Dedifferentiated amniotic fluid mesenchymal stem cell (primary cell): ENCODE data around the gene TRAF3.
"Not testable (repeated sequence)": the region's sequence is repeated elsewhere in the genome, so short reads cannot be mapped to it uniquely, and the experiment has no call there.

ENCODE experiments used
- DNase-seq: peaks from one replicate; pipeline ENCODE4 v3.0.0-alpha.2; 2016; ENCODE audit errors: extremely low spot score

The TRAF3 gene

DNA sequence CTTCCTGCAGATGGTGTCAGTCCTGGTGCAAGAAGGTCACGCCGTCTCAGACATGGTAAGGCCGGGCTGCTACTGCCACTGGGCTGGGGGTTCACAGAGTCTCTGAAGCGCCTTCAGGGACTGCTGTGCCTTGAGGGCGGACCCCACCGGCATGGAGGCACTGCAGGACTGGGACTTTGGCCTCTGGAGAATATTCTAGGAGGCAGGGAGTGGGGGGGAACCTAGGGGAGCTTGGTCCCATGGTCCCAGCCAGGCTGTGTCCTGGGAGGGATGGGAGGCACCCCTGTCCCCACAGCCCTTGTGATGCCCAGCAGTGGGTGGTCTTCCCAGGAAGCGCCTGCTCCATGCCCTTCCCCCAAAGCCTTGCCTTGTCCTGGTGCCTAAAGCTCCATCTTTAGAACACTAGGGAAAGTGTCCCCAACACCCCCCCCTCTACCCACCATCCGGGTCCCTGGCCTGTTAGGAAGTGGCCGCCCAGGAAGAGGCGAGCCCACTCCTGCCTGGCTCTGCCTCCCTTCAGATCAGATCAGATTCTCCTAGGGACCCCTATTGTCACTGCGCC lies 146.8 kb downstream of the TRAF3 start:
- no peak for DNase-seq

DNA sequence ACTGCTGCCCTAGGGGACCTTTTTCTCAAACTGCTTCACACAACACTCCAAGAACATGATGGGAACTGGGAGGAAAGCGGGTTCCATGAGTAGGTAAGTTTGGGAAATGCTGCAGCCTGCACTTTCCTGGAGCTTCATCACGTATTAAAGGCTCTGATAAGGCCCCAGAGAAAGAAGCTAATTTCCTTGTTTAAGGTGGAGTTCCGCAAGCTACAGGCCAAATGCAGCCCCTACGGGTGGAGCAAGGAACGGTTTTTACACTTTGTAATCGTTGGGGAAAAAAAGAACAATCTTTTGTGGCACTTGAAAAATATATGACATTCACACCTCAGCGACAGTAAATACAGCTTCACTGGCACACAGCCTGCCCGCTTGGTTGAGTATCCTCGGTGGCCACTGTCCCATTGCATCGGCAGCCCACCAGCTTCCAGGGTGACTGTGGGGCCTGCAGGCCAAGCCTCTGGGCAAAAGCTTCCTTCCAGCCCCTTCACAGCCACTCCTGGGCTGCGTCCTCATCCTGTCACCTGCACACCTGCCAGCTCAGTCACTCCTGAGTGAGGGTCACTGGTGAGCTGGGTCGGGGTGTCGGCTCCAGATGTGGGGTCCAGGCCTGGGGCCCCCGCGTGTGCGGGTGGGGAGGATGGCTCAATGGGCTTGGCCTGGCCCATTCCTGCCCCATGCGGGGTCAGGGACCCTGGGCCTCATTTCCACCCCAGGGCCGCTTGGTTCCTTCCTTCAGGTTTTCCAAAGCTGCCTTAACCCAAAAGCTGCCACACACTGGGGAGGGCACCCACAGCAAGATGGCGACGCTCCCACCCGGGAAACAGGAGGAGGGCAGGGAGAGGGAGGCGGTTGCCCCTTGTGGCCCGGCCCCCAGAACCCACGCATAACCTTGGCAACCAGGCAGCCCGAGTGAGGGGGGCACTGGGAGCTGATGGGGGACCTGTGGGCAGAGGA lies 147.7 kb downstream of the TRAF3 start:
- no peak for DNase-seq

DNA sequence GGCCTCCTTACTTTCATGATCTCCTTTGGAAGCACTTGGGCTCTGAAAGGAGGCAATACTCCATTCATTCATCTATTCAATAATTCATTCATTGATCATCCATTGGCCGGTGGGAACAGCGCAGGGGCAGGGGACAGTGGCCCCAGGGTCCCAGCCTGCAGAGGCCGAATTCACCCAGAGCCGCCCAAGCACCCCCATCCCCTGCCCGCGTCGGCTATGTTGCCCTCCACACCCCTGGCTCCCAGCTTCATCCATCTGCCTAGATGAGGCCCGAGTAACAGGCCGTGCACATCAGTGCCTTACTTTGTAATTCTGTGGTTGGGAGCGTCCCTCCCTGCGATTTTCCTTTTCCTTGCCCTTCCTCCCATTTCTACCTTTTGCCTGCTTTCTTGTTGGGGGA lies 148.4 kb downstream of the TRAF3 start:
- DNase-seq: no peak

DNA sequence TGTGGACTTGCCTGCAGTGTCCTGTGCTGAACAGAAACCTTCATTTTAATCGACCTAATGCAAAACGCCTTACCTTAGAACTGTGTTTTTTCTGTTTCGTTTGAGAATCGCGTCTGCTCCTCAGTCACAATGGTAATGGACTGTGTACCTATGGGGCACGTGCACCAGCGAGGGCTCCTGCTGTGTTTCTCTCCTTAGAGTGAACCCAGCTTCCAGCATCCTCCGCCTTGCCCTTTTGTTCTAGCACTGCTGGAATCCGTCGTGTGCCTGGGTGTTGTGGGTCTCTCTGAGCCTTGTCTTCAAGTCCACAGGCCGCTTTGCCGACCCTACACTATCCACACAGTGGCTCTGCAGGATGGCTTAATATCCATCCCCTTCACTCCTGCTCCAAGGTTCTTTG lies 148.9 kb downstream of the TRAF3 start:
- no peak for DNase-seq

DNA sequence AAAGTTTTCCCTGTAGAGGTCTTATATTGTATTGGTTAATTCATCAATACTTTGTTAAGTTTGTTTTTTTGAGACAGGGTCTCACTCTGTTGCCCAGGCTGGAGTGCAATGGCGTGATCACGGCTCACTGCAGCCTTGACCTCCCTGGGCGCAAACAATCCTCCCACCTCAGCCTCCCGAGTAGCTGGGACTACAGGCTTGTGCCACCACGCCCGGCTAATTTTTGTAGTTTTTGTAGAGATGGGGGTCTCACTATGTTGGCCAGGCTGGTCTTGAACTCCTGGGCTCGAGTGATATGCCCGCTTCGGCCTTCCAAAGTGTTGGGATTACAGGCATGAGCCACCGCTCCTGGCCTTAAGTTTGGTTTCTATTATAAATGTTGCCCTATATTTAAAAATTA lies 149.6 kb downstream of the TRAF3 start:
- DNase-seq: not testable (repeated sequence)

DNA sequence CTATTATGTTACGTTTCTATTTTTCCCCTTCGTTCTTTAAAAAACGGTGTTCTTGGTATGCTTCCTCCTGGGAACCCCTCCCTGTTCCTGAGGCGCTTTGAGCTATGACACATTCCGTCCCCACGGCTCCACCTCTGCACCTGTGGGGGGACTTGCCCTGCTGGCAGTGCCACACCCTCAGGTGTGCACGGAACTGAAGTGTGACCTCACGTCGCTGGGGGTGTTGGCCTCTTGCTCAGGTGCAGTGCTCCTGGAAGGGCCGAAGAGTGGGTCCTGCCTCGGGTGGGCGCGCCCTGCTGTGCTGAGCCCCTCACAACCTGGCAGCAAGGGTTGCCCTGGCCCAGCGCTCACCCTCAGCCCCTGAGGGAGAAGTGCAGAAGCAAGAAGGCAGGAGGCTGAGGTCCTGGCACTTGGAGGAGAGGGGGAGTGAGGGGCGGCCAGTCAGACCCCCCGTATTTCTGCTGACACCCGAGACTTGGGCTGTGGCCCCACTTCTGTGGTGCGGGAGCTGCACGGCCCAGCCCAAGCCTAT lies 150.2 kb downstream of the TRAF3 start:
- no peak for DNase-seq

DNA sequence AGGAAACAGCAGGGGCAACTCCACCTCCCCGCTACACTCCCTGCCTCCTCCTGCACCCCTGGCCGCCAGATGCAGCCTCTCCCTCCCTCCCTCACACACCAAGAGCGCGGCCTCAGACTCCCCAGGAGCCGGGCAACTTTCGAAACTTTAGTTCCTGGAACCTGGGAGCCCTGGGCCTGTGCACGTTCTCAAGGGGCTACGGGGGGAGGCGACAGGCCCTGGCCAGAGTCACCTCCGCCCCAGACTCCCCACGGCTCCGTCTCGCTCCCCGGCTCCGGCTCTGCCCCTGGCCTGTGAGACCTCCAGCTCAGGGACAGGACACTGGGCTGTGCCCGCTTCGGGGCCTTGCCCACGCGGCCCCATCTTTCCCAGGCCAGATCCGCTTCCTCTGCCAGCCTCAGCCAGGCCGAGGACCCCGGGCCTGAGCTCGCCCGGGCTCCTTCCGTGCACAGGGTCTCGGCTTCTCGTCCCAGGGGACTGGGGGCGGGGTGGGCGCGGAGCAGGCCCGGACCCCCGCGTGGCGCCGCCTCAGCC lies 150.7 kb downstream of the TRAF3 start:
- no peak for DNase-seq

DNA sequence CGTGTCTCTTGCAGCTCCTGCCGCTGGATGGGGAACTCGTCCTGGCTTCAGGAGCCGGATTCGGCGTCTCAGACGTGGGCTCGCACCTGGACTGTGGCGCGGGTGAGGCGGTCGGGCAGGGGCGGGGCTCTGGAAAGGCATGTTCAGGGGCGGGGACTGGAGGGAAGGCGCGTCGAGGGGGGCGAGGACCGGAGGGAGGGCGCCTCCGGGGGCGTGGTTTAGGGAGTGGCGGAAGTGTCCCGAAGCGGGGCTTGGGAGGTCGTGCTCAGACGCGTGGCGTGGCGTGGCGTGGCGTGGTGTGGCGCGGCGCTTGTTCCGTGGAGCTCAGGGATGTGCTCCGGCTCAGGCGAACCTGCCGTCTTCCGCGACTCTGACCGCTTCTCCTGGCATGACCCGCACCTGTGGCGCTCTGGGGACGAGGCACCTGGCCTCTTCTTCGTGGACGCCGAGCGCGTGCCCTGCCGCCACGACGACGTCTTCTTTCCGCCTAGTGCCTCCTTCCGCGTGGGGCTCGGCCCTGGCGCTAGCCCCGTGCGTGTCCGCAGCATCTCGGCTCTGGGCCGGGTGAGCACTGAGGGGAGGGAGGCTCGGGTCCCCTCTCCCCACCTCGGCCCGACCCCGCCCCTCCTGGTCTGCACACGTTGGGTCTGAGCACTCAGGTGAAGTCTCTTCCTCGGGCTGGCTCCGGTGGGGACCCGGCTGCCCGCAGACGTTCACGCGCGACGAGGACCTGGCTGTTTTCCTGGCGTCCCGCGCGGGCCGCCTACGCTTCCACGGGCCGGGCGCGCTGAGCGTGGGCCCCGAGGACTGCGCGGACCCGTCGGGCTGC lies 151.4 kb downstream of the TRAF3 start:
- no peak for DNase-seq

DNA sequence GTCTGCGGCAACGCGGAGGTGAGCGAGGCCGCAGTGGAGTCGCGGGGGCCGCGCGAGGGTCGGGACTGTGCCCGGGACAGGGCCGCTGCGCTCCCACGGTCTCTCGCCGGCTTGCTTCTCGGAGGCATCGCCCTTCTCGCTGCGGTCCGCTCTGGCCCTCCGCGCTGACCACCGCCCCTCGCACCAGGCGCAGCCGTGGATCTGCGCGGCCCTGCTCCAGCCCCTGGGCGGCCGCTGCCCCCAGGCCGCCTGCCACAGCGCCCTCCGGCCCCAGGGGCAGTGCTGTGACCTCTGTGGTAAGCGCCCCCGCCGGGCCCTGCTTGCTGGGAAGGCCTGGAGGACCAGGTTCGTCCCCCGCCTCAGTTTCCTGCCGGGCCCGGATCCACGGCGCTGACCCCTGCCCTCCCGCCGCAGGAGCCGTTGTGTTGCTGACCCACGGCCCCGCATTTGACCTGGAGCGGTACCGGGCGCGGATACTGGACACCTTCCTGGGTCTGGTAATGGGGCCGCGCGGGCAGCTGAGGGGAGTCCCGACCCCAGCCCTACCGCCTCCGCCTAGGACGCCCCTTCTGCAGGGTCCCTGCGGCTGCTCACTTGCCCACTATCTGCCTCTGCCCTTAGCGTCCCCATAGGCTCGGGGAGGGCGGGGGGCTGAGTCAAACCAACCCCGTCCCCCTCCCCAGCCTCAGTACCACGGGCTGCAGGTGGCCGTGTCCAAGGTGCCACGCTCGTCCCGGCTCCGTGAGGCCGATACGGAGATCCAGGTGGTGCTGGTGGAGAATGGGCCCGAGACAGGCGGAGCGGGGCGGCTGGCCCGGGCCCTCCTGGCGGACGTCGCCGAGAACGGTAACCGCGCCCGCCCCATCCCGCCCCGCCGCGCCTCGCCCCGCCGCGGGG lies 152.2 kb downstream of the TRAF3 start:
- no peak for DNase-seq

DNA sequence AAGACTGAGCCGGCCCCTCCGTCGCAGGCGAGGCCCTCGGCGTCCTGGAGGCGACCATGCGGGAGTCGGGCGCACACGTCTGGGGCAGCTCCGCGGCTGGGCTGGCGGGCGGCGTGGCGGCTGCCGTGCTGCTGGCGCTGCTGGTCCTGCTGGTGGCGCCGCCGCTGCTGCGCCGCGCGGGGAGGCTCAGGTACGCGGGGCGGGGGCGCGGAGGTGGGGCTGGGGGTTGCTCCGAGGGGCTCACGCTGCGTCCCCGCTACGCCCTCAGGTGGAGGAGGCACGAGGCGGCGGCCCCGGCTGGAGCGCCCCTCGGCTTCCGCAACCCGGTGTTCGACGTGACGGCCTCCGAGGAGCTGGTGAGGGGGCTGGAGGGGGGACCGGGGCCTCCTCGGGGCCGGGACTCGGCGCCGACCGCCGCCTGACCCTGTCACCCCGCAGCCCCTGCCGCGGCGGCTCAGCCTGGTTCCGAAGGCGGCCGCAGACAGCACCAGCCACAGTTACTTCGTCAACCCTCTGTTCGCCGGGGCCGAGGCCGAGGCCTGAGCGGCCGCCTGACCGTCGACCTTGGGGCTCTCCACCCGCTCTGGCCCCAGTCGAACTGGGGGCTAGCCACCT lies 153.0 kb downstream of the TRAF3 start:
- DNase-seq: no peak

DNA sequence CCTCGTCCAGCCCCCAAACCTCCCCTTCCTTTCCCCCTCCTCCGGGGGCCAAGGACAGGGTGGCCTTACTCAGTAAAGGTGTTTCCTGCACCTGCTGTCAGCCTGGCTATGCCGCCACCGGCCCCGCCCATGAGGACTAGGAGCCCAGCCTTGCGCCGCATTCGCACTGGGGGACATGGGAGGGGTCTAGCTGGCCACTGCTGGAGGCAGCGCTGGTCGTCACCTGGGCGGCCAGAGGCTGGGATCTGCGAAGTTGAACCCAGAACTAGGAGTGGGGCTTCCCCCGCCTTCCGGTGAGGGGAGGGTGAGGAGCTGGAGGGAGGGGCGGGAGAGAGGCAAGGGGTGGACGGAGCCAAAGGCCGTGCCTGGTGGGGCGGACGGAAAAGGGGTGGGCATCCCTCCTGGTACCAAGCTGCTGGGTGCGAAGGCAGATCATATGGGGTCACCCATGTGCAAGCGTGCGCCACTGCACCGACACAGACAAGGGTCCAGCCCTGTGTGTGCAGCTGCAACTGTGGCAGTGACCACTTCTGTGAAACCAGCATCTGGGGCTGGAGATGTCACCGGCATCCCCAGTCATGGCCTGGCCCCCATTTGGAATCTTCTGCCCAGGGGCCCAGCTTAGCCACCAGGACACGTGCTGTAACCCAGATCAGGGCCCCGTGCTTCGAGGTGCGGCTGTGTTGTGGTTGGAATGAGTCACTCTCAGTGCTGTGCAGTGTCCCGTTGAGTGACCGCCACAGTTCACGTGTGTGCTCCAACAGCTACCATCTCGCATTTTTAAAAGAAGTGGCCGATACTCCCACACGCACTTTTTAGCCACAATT lies 153.7 kb downstream of the TRAF3 start:
- DNase-seq: no peak

DNA sequence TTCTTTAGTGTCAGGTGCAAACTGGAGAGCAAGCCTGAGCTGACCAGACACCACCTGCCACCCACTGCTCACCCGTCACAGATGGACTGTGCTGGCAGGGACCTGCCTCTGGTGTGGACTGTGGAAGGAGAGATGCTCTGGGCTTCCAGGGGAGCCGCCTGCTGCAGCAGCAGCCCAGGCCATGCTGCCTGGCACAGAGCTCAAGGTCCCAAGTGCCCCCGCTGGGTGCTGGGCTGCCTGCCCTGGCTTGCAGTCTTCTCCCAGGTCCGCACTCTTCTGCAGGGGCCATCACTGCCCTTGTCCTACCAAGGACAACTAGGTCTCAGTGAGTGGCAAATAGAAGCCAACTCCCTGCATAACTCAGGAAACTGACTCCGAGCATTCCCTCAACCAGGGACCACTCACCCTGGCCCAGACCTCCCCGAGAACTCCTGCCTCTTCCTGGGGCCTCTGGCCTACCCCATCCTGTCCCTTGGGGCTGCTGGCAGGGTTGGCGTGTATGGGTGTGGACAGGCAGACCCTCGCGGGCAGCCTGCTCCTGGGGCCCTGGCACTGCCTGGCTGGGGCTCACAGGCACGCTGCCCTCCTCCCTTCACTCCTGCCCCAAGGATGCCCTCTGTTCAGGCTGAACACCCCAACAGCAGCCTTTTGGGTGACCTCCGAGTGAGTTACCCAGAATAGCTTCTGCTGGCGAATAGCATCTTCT lies 154.5 kb downstream of the TRAF3 start:
- DNase-seq: no peak

DNA sequence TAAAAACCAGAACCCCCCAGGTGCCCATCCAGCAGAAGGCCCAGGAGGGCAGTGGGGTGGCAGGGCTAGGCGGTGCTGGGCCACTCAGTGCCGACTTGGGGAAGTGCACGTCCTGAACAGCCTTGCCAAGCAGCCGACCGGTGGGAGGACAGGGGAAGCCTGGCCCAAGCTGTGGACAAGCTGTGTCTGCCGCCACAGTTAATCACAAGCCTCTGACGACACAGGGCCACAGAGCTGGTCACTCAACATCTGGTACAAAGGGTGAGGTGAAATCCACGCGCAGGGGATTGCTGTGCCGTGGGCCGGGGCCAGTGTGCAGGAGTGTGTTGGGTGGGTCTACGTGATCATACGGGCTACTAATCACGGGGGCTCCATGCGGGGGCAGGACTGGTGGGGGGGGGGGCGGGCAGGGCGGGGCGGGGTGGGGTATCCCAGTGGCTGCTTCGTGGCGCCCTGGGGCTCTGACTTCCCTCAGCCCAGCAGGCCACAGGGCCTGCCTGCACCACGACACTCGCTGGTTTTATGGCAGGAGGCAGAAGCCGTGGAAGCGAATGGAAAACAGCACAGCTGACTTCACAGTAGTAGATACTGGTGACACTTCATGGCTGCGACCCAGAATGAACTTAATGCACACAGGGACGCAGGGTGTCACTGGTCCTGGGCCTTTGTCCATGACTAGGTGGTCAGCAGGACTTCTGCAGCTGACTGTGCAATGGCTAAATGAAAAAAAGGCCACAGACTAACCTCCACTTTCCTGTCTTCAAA lies 155.4 kb downstream of the TRAF3 start:
- no peak for DNase-seq

DNA sequence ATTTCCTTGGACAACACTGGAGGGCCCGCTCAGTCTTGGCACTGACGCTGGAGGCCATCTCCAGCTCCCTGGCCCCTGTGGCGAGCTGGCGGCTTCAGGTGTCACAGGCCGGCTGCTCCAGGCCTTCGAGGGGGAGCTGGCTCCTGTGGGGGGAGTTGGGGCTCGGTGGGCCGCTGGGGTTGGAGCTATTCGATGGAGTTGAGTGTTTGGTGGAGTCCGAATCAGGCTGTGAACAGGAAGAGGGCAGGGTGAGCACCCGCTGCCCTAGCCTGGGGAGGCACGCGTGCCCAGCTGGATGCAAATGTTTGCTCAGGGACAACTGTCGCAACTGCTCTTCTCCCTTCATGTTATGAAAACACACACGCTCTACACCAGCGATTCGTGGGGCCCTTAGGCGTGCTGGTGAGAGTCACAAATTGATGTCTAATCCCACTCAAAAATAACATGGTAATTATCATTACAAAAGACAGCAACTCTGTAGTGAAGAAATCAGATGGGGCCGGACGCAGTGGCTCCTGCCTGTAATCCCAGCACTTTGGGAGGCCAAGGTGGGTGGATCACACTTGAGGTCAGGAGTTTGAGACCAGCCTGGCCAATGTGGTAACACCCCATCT lies 156.5 kb downstream of the TRAF3 start:
- no peak for DNase-seq

DNA sequence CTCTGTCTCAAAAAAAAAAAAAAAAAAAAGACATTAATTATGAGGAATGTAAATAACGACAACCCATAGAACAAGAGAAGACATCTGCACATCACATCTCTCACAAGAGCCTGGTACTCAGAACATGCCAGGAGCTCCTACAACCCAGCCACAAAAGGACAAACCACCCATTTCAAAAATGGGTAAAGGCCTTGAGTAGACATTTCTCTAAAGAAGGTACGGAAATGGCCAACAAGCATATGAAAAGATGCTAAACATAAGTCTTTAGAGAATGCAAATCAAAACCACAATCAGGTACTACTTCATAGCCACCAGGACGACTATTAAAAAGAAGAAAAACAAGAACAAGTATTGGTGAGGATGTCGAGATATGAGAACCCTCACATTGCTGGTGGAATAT lies 158.5 kb downstream of the TRAF3 start:
- no peak for DNase-seq

DNA sequence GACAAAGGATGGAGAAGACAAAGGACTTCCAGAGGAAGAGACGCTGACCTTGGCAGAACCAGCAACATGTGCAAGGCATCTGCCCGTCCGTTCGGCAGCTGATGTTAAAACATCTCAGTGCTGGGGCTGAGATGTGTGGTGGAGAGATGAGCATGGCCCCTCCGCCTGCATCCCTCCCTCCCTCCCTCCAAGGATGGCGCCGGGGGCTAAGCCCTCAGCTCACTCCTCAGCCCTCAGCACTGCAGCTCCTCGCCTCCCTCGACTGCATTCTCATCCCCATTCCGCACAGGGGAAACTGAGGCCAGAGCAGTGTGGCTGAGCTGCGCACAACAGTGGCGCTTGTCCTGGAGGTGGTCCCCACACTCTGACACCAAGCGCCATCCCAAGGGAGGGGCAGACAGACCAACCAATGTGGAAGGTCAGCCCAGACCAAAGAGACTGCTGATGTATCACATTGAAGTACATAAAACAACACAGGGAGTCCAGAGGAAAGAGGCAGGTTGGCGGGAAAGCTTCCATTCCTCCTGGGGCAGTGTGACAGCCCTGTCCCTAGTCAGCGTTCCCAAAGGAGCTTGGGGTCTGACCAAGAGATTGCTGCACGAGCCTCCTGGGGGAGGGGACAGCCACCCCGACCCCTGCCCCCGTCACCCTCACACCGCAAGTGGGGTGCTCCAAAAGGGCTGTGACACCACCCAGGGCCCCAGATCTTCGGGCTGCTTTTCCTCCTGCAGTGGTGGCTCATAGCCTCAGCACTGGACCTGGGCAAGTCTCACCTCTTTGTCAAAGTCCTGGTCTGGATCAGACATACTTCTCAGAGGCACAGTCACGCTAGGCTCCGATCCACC lies 160.3 kb downstream of the TRAF3 start:
- DNase-seq: no peak

DNA sequence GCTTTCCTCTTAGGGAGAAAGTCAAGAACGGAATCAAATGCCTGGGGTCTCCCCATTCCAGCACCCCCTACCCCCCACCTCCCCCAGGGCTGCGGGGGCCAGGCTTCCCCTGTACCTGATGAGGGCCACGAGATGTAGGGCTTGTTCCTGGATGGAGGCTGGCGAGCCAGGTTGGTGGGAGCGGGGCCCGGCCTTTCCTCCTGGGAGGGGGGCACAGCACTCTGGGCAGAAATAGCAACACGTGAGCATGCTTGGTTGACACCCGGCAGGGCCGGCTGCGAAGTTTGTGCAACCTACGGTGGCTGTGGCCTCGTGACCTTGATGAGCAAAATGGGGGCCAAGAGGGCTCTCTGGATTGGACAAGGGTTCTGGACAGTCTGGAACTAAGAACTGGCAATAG lies 160.9 kb downstream of the TRAF3 start:
- DNase-seq: no peak
